NCI-H146 (cell line): ENCODE measurements around the gene PNPLA1.

Experiments
- DNase-seq: peaks from one replicate; lab custom pipeline; 2025; lab: John Stamatoyannopoulos, UW

Gene PNPLA1

GRCh38 chr6:36285187-36285671 is 15.4 kb downstream of the PNPLA1 start:
- DNase-seq: no peak

- no peak for DNase-seq
Measured at GRCh38 chr6:36285797-36286196, 15.9 kb downstream of the PNPLA1 start.

GRCh38 chr6:36286858-36287257 is 17.0 kb downstream of the PNPLA1 start:
- no peak for DNase-seq

DNA sequence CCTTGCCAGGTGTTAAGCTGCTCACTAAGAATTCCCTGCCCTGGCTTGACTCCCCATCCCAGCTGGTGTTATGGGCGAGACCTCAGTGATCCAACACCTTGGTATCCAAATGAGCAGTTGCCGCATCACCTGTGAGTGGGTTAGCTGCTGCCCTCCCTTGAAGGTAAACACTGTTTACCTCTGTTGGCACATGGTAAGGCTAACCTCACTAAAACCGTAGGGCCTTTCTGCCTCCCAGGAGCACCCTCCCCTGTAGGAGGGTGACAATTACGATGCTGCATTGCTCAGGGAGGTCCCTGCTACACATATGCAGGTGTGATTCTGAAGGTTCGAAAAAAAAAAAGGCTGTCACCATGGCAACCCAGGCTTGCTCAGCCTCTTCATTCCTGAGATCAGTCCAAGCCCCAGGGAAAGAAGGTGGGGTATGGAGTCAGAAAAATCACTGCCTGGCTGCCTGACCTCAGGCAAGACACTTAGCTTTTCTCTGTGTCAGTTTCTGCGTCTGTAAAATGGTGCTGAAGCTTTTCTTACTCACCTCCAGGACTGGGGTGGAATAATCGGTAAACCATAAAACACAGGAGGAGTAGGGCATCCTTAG is 19.5 kb downstream of the PNPLA1 start:
- peak; percentile 84 for DNase-seq

GRCh38 chr6:36290668-36291620 is 21.1 kb downstream of the PNPLA1 start:
- DNase-seq: no peak

- no peak for DNase-seq
Measured at GRCh38 chr6:36292170-36292569, 22.3 kb downstream of the PNPLA1 start.

GRCh38 chr6:36296240-36296639 is 26.4 kb downstream of the PNPLA1 start:
- no peak for DNase-seq

DNA sequence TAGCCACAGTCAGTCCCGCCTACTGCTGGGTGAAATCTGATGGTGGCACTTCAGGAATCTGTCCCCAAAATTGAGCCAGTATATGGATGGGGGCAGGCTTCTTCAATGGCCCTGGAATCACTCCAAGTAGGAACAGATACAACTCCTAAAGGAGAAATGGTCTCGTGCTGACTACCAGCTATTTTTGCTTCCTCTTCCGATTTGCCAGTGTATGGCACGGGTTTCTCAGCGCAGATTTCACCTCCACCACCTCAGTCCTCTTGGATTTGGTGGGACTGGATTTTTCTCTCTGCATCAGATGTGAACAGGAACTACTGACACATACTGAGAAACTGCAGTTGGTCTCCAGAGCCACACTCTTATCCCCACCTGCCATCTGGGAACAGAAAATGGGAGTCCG is 27.2 kb downstream of the PNPLA1 start:
- no peak for DNase-seq

- no peak for DNase-seq
Measured at GRCh38 chr6:36297511-36297910, 27.7 kb downstream of the PNPLA1 start.

DNA sequence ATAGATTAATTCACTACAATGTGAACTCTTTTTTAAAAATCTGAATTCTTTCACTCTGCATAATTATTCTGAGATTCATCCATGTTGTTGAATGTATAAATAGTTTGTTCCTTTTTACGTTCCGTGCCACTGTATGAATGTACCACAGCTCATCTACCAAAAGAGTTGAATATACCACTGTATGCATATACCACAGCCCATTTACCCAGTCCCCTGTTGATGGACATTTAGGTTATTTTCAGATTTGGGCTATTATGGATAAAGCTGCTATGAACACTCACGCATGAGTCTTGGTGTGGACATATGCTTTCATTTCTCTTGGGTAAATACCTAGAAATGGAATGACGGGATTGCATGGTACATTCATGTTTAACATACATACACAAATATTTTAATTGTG is 28.2 kb downstream of the PNPLA1 start:
- no peak for DNase-seq

GRCh38 chr6:36301085-36301658 is 31.3 kb downstream of the PNPLA1 start:
- no peak for DNase-seq

- no peak for DNase-seq
Measured at GRCh38 chr6:36301781-36302180, 31.9 kb downstream of the PNPLA1 start.

DNA sequence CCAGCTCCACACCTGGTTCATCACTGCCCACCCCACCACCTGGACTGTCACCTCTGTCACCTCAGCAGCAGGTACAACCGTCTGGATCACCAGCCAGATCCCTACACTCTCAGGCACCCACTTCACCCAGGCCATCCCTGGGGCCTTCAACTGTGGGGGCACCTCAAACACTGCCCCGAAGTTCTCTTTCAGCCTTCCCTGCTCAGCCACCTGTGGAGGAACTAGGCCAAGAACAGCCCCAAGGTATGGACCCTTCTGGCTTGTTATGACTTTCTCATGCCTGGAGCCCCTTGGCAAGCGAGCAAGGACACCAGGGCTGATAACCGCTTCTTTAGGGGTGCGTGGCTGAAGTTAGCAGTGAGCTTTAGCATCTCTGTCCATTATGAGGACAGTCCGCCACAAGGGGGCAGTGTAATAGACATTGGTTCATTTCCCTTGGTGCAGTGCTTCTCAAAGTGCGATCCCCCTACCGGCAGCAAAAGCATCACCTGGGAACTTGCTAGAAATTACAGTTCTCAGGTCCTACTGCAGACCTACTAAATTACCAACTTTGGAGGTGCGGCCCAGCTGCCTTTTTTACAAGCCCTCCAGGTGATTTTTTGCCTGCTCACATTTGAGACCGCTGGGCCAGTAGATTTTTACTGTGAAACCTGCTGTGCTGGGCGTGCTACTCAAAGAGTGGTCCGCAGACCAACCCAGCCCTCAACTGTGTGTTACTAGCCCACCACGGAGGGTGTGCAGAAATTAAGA is 32.5 kb downstream of the PNPLA1 start:
- DNase-seq: peak; percentile 90

DNA sequence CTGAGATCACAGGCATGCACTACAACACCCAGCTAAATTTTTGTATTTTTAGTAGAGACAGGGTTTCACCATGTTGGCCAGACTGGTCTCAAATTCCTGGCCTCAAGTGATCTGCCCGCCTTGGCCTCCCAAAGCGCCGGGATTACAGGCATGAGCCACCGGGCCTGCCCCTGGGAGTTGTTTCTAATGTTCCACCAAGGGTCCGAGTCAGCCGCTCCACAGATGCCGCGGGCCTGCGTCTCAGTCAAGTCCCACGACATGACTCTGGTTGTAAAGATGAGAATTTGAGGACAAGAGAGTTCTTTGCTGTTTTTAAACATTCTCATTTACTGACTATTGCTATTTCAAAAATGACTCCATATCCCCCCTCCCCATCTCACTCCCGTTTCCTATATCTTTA is 36.0 kb downstream of the PNPLA1 start:
- no peak for DNase-seq

DNA sequence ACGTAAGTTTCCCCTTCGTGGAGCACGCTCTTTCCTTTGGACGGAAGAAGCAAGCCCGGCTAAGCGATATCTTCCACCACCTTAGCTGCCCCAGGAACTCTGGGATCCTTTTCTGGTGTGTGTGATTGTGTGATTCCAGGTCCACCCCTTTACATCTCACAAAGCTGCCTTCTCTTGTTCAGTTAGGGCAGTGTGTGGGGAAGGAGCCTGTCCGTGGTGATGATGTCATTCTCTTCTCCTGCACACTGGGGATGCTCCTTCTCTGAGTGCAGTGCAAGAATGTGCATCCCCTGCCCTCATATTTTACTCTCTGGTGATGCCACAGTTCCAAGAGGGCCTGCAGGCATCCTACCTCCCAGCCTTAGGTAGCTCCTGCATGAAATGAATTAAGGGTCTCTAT is 36.5 kb downstream of the PNPLA1 start:
- no peak for DNase-seq

DNA sequence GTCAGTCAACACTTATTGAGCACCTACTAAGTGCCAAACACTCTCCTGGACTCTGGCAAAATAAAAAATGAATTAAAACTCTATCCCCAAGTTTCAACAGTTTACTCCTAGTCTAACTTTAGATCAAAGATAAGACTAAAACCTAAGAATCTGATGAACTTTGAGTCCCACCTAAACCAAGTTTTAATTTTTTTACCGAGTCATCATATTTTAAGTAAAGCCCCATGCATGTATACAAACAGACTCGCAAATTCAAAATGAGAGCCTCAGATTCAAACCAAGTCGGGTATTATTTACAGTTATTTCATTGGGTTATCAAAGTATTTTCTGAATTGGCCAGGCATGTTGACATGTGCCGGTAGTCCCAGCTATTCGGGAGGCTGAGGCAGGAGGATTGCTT is 38.7 kb downstream of the PNPLA1 start:
- no peak for DNase-seq

DNA sequence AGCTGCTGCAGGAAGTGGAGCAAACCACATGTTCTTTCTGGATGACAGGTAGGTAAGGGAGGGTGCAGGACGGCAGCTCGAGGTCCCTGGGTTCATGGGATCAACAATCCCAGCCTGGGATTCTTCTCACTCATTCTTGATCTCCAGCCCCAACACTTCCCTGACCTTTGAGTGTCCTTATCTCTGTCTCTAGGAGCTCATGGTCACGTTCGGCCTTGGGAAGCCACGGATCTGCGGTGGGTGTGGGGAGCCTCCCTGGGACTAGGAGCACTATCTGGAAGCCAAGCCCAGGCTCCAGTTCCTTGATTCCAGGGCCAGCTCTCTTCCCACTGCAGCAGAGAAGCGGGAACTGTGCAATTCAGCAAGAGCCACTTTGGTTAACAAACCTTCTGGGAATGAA is 39.3 kb downstream of the PNPLA1 start:
- DNase-seq: no peak

DNA sequence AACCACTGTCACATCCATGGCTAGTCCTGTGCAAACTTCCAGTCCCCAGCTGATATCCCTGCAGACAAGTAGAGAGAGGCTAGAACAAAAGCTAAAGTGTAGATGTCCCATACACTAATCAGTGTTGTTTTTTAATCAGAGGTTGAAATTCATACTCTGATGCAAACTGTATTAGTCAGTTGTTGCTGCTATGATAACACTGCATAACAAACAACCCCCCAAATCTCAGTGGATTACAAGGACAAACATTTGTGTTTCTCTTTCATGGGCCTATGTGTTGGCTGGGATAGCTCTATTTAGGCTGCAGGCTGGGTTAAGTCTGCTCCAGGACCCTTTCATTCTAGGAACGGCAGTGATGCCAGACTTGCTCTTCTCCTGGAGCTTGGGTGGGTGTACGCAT is 40.0 kb downstream of the PNPLA1 start:
- no peak for DNase-seq

GRCh38 chr6:36312854-36313648 is 43.2 kb downstream of the PNPLA1 start:
- DNase-seq: no peak

DNA sequence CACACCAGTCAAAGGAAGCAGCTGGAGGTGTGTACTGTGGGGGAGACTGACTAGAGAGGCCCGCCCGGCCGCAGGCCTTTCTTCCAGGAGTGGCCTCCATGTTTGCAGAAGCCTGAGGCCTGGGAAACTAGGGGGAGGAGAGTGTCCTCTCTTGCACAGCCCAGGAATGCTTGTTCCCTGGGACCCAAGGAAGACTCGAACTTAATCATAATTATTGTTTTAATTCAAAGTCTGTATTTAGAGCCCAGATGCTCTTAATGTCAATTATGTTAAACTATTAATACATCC is 43.7 kb downstream of the PNPLA1 start:
- no peak for DNase-seq

DNA sequence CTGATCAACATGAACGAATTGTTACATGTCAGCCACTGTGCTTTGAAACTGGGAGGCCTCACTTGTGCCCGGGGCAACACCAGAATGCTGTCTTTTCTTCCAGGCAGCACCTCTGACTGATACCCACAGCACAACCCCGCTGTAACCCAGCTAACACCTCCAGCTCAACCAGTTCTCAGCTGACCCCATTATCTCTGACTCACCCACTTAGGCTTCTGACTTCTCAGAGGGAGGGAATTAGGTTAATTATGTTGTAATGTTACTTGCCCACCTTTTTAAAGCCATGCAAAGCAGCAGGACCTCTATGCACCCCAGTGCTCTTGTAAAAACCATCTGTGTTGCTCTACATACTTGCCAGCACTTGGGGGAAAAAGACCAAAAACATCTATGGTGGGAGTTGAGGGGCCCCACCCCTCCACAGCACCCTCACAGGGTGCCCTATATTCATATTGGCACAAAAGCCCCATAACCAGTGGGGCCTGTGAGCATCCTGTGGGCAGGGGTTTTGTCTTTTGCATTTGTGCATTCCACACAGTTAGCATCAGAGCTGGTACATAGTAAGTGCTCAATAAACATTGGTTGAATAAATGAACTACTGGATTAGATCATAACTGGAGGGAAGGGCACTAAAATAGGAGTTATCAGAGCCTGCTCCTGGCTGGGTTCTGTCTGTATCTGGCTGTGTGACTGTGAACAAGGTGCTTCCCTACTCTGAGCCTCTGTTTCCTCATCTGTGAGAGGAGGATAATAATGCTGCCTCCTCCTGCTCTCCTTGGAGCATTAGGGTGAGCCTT is 44.6 kb downstream of the PNPLA1 start:
- DNase-seq: peak; percentile 34
